Astrocyte of the cerebellum (primary cell): ENCODE measurements around the gene AMACR.

Source experiments
- DNase-seq: peaks from one replicate; pipeline ENCODE4 v3.0.0-alpha.2; 2011; ENCODE audit warnings: low read depth
- H3K4me3 ChIP-seq: 2 replicates; pipeline ENCODE4 v1.5.1; 2011; ENCODE audit warnings: mild to moderate bottlenecking, low read depth, low read length, moderate library complexity
- in situ Hi-C: cut with HindIII; loops from 2 replicates; pipeline ENCODE4 v1.10.0; 2017; ENCODE audit warnings: low sequenced_read_pairs
- TF ChIP-seq, protein P1 (sequence below): IDR thresholded peaks from 2 replicates; pipeline ENCODE4 v1.5.1; 2012; ENCODE audit warnings: low read length, low read depth, moderate library complexity, mild to moderate bottlenecking; ENCODE audit errors: missing control alignments

Gene AMACR

DNA sequence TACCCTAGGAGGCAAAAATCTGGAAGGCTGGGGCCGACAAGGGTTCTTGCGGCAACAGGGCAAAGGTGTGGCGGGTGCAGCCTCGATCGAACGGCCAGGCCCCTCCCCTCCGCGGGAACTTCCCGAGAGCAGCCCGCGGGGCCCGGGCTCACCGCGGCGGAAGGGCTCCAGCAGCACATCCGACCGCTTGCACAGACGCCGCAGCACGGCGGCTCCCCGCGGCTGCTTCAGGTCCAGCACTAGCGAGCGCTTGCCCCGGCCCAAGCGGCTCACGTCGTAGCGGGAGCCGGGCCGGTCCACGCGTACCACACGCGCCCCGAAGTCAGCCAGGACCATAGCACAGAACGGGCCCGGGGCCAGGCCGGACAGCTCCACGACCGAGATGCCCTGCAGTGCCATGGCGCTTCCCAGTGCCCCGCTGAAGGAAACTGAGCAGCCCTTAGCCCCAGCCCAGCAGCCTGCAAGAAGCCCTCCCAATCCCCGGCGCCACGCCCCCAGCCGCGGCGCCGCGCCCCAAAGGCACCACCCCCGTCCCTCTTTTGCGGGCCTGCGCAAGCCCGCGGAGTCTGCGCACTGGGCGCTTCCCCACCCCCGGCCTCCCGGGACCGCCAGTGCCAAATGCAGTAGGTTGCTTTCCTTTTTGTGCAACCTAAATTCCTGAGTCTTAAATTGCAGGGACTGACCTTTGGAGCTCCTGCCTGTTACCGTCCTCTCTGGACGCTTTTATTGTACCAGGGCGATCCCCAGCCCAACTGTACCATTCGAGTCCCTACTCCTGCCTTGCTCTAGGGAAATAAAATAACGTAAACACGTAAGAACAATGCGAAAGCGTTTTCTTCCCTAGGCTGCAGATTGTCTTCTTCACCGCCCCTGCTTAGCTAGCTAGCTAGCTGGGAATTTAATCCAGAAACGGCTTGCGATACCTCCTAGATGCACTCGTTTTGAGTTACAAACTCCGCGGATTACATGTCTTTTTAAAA is at the start of gene AMACR:
Gene AMACR, minus strand, starts transcription at position 430 of the 980 bp plus-strand sequence. Its CDS starts 31 bp downstream, at position 399.
- peak within 1 kb of the TSS; percentile 65 for H3K4me3 ChIP-seq
- TF ChIP-seq, protein P1, sequence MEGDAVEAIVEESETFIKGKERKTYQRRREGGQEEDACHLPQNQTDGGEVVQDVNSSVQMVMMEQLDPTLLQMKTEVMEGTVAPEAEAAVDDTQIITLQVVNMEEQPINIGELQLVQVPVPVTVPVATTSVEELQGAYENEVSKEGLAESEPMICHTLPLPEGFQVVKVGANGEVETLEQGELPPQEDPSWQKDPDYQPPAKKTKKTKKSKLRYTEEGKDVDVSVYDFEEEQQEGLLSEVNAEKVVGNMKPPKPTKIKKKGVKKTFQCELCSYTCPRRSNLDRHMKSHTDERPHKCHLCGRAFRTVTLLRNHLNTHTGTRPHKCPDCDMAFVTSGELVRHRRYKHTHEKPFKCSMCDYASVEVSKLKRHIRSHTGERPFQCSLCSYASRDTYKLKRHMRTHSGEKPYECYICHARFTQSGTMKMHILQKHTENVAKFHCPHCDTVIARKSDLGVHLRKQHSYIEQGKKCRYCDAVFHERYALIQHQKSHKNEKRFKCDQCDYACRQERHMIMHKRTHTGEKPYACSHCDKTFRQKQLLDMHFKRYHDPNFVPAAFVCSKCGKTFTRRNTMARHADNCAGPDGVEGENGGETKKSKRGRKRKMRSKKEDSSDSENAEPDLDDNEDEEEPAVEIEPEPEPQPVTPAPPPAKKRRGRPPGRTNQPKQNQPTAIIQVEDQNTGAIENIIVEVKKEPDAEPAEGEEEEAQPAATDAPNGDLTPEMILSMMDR, result peak; percentile 8
- DNase-seq, result peak; percentile 72
- in situ Hi-C loops, result no loop called here

DNA sequence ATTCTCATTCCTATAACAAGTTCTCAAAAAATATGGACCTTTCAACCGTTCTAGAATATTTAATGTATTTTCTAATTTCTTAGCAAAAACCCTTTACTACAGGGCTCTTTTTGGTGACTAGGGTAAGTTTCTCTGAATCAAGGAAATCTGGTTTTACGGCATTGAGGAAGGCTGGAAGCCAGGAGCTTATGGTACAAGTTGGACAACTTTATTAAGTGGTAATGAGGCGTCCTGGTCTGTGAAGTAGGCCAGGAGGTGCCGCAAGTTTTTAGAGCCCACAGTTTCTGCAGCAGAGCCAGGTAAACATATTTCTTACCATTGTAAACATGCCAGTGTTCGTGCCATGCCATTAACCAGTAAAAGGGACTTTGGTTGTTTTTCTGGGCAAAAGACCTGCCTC is 49.7 kb upstream of the AMACR start:
- no peak for DNase-seq
- TF ChIP-seq, protein P1, result no peak
- no peak overlapping the region for H3K4me3 ChIP-seq
- in situ Hi-C loops, result no loop called here

DNA sequence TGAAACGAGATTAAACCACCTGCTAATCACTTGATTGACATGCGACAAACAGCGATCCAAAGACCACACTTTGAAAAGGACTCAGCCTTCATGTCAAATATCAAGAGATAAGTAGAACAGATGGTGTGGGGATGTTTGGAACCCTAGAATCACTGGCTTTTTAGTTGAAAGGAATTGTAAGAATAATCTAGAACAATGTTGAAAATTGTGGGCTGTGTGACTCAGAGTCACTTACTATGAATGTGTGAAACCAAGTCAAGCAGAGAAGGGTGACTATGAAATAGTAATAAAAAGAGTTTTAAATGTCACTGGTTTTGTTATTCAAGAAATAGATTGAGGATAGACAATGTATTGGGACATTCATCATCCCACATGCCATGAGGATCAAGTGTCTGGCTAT is 49.3 kb upstream of the AMACR start:
- no peak for DNase-seq
- H3K4me3 ChIP-seq, result no peak overlapping the region
- TF ChIP-seq, protein P1, result no peak
- in situ Hi-C loops, result no loop called here

DNA sequence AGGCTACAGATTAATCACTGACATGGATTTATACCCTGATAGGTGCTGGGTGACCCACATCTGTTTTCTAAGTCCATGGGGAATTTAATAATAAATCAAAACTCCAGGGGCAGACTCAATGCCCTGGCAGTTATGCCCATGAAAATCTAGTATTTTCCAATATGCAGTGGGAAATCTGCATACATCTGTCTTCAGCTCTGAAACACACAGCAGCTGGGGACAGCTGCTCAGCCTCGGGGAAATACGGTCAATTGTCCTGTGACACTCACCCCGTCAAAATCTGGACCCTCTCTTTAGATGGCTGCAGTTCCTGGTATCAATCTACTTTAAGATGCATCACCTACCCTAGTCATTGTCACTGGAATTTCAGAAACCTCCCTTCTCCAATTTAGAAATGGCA is 47.8 kb upstream of the AMACR start:
- no peak overlapping the region for H3K4me3 ChIP-seq
- TF ChIP-seq, protein P1, result no peak
- in situ Hi-C loops, result no loop called here
- no peak for DNase-seq

DNA sequence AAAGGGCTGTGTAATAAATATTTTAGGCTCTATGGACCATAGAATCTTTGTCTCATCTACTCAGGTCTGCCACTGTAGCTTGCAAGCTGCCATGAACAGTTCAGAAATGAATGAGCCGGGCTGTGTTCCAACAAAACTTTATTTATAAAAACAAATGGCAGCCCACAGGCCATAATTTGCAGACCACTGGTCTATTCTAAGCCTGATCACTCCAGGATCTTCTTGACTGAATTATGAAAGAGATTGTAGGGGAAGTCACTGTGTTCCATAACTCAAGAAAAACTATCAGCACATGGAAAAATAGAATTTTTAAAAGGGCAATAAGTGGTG is 46.5 kb upstream of the AMACR start:
- TF ChIP-seq, protein P1, result no peak

DNA sequence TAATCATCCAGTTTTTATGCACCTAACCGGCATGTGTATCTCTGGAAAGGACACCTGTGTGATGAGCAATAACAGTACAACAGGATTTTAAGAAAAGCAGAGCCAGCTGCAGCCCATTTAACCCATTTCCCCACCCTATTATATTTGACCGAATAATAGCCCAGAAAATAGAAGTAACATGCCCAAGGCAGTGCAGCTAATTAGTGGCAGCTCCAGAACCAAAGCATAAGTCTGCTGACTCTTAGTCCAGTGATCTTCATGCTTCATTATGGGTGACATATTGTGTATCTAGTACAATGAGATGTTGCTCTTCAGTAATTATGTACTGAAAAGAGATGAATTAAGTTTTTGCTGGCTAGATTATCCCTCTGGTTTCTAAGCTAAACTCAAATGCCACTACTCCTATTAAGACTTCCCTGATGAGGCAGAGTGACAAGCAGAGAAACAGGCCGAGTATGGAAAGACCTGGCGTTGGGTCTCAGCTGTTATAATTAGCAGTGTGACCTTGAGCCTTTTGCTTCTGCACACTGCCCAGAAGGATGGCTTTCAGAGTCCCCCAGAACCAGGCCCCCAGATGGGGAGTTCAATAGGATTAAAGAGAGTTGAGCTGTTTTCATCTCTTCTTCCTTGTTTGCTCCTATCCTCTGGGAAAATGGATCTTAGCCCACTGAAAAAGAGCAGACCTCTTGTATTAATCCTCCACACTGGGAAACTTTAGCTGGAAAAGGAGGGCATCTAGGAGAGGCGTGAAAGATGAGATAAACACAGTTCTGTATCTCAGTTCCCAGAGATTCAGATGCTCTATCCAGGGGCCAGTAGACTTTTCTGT is 45.9 kb upstream of the AMACR start:
- DNase-seq, result no peak
- in situ Hi-C loops, result no loop called here
- TF ChIP-seq, protein P1, result no peak
- H3K4me3 ChIP-seq, result no peak overlapping the region

More for the DNA sequence above, 46.5 kb upstream of the AMACR start:
- in situ Hi-C loops, result no loop called here
- H3K4me3 ChIP-seq, result no peak overlapping the region
- DNase-seq, result no peak
